Epithelial cell of proximal tubule (primary cell): ENCODE measurements around the gene FLYWCH1. TPM values are rescaled to one million over a fixed set of nuclear protein-coding genes. Genes with fewer than 3 reads are reported as not detected.

Experiments used
- DNase-seq: peaks from one replicate; pipeline ENCODE4 v3.0.0-alpha.2; 2011; ENCODE audit warnings: low read depth
- H3K4me3 ChIP-seq: 2 replicates; pipeline ENCODE4 v1.5.1; 2011; ENCODE audit warnings: low read depth, mild to moderate bottlenecking, low read length
- total RNA-seq: library from RNA; depleted of rRNA; stranded (reverse); fragments of >200 nt; gene quantifications from 2 replicates; pipeline ENCODE4 v1.2.3, GENCODE V29; 2015
- TF ChIP-seq, protein P1 (sequence below): conservative IDR thresholded peaks from 2 replicates; pipeline ENCODE4 v1.5.1; 2012; ENCODE audit warnings: low read depth, mild to moderate bottlenecking, low read length

Gene FLYWCH1
- total RNA-seq, 1 donor from 2014 or later, result 47.1 TPM

DNA sequence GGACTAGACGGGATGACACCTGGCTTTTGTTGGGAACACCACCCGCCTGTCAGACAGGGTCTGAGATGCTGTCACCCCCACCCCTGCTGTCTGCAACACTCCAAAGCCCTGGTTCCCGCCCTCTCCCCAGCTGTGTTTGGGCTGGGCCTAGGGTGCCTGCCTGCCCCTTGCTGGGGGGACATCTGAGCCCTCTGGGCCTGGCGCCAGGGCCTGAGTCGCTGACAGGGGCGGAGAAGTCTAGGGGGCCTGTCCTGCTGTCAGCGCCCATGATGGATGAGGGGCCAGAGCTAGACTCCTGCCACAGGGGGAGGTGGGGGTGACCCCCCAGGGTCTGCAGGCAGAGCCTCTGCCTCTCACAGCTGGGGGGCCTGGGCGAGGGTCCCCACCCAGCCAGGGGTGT, 76.1 kb downstream of the FLYWCH1 start:
- DNase-seq, result no peak
- TF ChIP-seq, protein P1, sequence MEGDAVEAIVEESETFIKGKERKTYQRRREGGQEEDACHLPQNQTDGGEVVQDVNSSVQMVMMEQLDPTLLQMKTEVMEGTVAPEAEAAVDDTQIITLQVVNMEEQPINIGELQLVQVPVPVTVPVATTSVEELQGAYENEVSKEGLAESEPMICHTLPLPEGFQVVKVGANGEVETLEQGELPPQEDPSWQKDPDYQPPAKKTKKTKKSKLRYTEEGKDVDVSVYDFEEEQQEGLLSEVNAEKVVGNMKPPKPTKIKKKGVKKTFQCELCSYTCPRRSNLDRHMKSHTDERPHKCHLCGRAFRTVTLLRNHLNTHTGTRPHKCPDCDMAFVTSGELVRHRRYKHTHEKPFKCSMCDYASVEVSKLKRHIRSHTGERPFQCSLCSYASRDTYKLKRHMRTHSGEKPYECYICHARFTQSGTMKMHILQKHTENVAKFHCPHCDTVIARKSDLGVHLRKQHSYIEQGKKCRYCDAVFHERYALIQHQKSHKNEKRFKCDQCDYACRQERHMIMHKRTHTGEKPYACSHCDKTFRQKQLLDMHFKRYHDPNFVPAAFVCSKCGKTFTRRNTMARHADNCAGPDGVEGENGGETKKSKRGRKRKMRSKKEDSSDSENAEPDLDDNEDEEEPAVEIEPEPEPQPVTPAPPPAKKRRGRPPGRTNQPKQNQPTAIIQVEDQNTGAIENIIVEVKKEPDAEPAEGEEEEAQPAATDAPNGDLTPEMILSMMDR, result no peak
- H3K4me3 ChIP-seq, result no peak overlapping the region

DNA sequence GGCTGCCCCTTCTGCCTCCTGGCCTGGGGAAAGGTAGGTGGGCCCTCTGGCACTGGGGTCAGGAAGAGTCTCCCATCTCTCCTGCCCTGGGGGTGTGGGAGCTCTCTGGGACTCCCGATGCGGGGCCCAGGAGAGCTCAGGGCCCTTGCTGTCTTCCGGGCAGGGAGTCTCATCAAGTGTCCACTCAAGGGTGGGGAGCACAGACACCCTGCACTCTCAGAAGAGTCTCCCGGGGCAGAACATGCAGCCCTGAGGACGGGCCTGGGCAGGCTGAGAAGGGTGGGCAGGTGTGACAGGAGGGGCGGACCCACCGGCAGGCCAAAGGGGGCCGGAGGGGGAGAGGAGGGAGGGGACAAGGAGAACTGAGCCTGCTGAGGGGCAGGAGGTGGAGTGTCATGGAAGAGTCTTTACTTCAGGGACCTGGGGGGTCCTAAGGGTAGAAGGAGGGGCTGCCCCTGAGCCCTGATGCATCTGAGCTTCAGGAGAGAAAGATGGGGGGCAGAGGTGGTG, 76.9 kb downstream of the FLYWCH1 start:
- no peak overlapping the region for H3K4me3 ChIP-seq
- no peak for DNase-seq
- TF ChIP-seq, protein P1, result no peak

DNA sequence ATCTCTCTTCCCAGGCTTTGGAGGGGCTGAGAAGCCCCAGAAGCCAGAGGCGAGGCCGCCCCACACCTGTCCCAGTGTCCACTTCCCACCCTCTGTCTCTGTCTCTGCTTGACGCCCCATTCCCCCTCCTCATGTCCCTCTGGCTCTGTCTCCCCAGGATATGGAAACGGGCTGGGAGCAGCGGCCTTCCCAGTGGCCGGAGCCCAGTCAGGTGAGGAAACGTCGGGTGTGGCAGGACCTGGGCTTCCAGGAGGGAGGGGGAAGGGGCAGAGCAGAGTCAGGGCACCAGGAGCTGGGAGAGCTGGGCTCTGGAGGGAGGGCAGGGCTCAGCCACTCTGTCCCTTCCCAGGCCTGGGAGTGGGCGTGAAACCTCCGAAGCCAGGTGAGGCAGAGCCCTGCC, 79.2 kb downstream of the FLYWCH1 start:
- TF ChIP-seq, protein P1, result no peak
- H3K4me3 ChIP-seq, result no peak overlapping the region
- DNase-seq, result no peak

DNA sequence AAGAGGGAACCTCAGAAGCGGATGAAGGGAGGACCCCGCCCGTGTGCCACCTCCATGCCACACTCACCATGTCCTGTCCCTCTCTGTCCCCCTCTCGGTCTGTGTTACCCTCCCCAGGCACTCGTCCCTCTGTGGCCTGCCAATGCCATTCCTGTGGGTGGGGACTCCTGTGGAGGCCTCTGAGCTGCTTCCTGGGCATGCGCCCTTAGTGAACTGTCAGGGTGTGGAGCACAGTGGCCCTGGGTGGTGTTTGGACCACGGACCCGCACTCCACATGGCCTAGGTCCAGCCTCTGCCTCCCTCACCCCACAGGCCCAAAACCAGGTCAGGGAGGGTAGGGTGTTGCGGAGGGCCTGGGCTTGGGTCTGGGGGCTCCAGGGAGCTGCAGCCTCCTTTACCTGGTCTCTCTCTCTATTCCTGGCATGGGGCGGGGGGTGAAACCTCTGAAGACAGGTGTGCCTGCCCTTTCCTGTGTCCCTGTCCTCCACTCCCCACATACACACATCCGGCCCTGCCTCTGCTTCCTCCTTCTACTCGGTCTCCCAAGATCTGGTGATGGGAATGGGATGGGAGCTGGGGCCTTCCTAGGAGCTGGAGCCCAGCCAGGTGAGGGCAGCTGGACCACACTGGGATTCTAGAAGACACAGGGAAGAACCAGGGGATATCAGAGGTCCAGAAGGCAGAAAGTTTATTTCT, 80.0 kb downstream of the FLYWCH1 start:
- DNase-seq, result no peak
- TF ChIP-seq, protein P1, result no peak
- H3K4me3 ChIP-seq, result no peak overlapping the region

DNA sequence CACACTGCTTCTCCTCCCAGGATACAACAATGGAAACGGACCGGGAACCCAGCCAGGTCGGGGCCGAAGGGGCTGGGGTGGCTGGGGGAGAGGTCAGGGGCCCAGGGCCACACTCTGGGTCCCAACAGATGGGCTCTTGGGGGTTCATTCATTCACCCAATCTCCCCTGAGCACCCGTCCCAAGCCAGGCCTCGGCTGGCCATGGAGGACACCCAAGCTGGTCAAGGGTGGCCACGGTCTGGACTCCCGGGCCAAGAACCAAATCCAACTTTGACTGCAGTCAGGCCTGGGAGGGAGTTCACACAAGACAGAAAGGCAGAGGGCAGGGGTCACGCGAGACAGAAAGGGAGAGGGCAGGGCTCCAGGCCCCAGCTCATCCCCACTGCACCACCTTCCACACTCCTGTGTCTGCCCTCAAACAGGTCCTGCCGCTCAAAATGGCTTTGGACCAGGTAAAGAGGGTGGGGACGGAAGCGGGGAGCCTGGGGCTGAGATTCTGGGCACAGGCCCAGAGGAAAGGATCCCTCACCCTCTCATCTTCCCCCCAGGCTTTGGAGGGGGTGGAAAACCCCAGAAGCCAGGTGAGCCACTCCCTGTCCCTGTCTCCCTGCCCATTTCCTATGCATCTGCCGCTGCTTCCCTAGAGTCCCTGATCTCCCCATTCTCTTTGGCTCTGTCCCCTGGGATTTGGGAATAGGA, 80.8 kb downstream of the FLYWCH1 start:
- H3K4me3 ChIP-seq, result no peak overlapping the region
- no peak for DNase-seq
- TF ChIP-seq, protein P1, result no peak

DNA sequence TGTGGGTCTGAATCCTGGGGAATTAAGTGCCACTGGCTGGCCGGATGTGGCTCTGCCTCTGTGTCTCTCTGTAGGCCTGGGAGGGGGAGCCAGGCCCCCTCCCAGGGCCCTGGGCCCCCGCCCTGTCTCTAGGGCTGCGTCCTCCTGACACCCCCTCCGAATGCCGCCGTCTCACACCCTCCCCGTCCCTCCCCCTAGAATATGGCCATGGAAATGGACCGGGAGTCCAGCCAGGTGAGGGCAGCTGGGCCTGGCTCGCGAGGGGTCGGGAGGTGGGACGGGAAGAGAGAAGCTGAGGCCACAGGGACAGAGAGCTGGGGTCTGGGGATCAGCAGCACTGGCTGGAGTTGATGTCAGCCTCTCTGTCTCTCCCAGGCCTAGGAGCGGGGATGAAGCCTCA, 84.6 kb downstream of the FLYWCH1 start:
- no peak overlapping the region for H3K4me3 ChIP-seq
- TF ChIP-seq, protein P1, result no peak
- DNase-seq, result no peak

DNA sequence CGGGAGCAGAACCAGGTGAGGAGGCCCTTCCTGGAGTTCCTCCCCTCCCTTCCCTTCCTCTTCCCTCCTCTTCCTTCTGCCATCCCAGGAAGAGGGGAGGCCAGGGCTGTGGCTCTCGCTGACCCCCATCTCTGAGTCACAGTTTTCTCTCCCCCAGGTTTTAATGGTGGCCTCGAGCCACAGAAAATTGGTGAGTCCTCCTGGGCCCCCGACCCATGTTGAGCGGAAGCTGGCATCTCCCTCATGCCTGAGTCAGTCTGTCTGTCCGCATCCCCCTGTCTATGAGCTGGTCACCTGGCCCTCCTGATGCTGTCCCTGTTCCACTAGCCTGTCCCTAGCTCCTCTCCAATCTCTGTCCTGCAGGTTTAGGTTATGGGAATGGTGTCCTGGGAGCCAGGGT, 88.2 kb downstream of the FLYWCH1 start:
- no peak for DNase-seq
- H3K4me3 ChIP-seq, result no peak overlapping the region
- TF ChIP-seq, protein P1, result no peak
